NCI-H146 treated with DMSO at 0.1 percent for 48 hours (cell line): ENCODE measurements around the gene USP8.

Source experiments
- DNase-seq: peaks from one replicate; lab custom pipeline; 2025; ENCODE audit not compliant: unreplicated experiment; lab: John Stamatoyannopoulos, UW

The USP8 gene

GRCh38 chr15:50531766-50532165 lies 107.6 kb downstream of the USP8 start:
- no peak for DNase-seq

GRCh38 chr15:50542887-50543210 lies 118.6 kb downstream of the USP8 start:
- DNase-seq: no peak

- no peak for DNase-seq
Observed at GRCh38 chr15:50543556-50543955, 119.4 kb downstream of the USP8 start.

GRCh38 chr15:50544368-50544767 lies 120.2 kb downstream of the USP8 start:
- no peak for DNase-seq

GRCh38 chr15:50546566-50546965 lies 122.4 kb downstream of the USP8 start, which contains the start of gene USP50:
TSS of gene USP50 (minus strand) at chr15:50546666. CDS start at chr15:50546525, 141 bp downstream.
- DNase-seq: no peak

- no peak for DNase-seq
Observed at GRCh38 chr15:50549326-50549725, 125.1 kb downstream of the USP8 start.

- no peak for DNase-seq
Observed at GRCh38 chr15:50552238-50552637, 128.0 kb downstream of the USP8 start.

GRCh38 chr15:50556642-50557371 lies 132.6 kb downstream of the USP8 start:
- DNase-seq: no peak

GRCh38 chr15:50558012-50558411 lies 133.8 kb downstream of the USP8 start:
- no peak for DNase-seq

GRCh38 chr15:50562735-50563640 lies 138.8 kb downstream of the USP8 start:
- DNase-seq: no peak

GRCh38 chr15:50563756-50564155 lies 139.6 kb downstream of the USP8 start:
- DNase-seq: no peak
